HCT116 (cell line): ENCODE measurements around the gene RPE65. TPM values are rescaled to one million over a fixed set of nuclear protein-coding genes. Genes with fewer than 3 reads are reported as not detected.

ENCODE experiments used
- ATAC-seq: fragments of 200-7000 bp; cut with Tn5 transposase; 2 replicates; pipeline ENCODE4 v1.9.1; 2020; ENCODE audit warnings: mild to moderate bottlenecking, moderate library complexity
- Bru-seq: library from RNA; stranded (reverse); fragments of 400-500 nt; gene quantifications from one replicate; lab custom pipeline; 2021; lab: Mats Ljungman, UMichigan
- BruChase-seq, 2 experiments: library from RNA; stranded (reverse); fragments of 400-500 nt; gene quantifications; one replicate each; lab custom pipeline; 2021; lab: Mats Ljungman, UMichigan
- BruUV-seq: library from RNA; stranded (reverse); fragments of 400-500 nt; replicated peaks from 2 replicates; lab custom pipeline; 2021; lab: Mats Ljungman, UMichigan
- CTCF ChIA-PET: fragments of 300-600 bp; sonication (Branson Sonifier 250); formaldehyde crosslinking; loops from one replicate; lab custom pipeline; 2021; ENCODE audit warnings: antibody characterized with exemption; lab: Charles Lee
- POLR2A ChIA-PET: fragments of 300-600, 350-600 bp; sonication (Branson Sonifier 250); formaldehyde crosslinking; loops from one replicate; lab custom pipeline; 2021; ENCODE audit warnings: antibody characterized with exemption; lab: Charles Lee
- RAD21 ChIA-PET, 2 experiments: fragments of 300-600 bp; sonication (Branson Sonifier 250); formaldehyde crosslinking; loops; one replicate each; lab custom pipeline; 2023; ENCODE audit warnings: low total read pairs in 2 of 2; ENCODE audit not compliant: uncharacterized antibody in 2 of 2, unreplicated experiment in 2 of 2, low non-redundant PET in 1 of 2; lab: Charles Lee
- DNase-seq: peaks from one replicate; pipeline ENCODE4 v3.0.0-alpha.2; 2010; ENCODE audit warnings: low read depth, low spot score
- H2AFZ ChIP-seq: fragments of 200-600 bp; shearing (Covaris generic), sonication (generic); 2 replicates; pipeline ENCODE4 v1.6.1; 2017; ENCODE audit warnings: low read depth, mixed run types, mixed read lengths, antibody characterized with exemption, low read length; ENCODE audit not compliant: poor library complexity, severe bottlenecking
- H3K27ac ChIP-seq: 2 replicates; pipeline ENCODE4 v1.5.1; 2012; ENCODE audit warnings: low read depth, low read length
- H3K27me3 ChIP-seq: fragments of 200-600 bp; sonication (generic); 2 replicates; pipeline ENCODE4 v1.6.1; 2016; ENCODE audit warnings: mixed run types, low read length, mixed read lengths; ENCODE audit not compliant: insufficient read depth
- H3K36me3 ChIP-seq, 2 experiments: fragments of 200-500 bp in 1 of 2; fragments of 200-600 bp in 1 of 2; sonication (Bioruptor generic) in 1 of 2; sonication (generic) in 1 of 2; 2 replicates each; pipeline versions ENCODE4 v1.5.1 to v1.6.1; 2014 to 2016; ENCODE audit warnings: low read length in 2 of 2, inconsistent platforms in 1 of 2, mixed read lengths in 1 of 2, mixed run types in 1 of 2; ENCODE audit not compliant: insufficient read depth in 2 of 2, control insufficient read depth in 1 of 2
- H3K4me1 ChIP-seq, 2 experiments: fragments of 200-600 bp in 1 of 2; sonication (generic) in 1 of 2; 2 replicates each; pipeline versions ENCODE4 v1.5.1 to v1.6.1; 2012 to 2017; ENCODE audit warnings: low read length in 2 of 2, inconsistent platforms in 1 of 2, mild to moderate bottlenecking in 1 of 2, mixed read lengths in 1 of 2, mixed run types in 1 of 2, moderate library complexity in 1 of 2; ENCODE audit not compliant: insufficient read depth in 2 of 2, control insufficient read depth in 1 of 2
- H3K4me2 ChIP-seq: fragments of 200-600 bp; sonication (generic); 2 replicates; pipeline ENCODE4 v1.6.1; 2017; ENCODE audit warnings: mixed run types, low read length, mixed read lengths
- H3K4me3 ChIP-seq, 2 experiments: fragments of 200-600 bp in 1 of 2; sonication (generic) in 1 of 2; replicated peaks in 1 of 2; 2 replicates each; pipeline ENCODE4 v1.5.1; 2011 to 2016; ENCODE audit warnings: low read length in 2 of 2, control low read depth in 1 of 2, low read depth in 1 of 2, mild to moderate bottlenecking in 1 of 2, mixed read lengths in 1 of 2, mixed run types in 1 of 2
- H3K79me2 ChIP-seq: fragments of 200-600 bp; sonication (generic); 2 replicates; pipeline ENCODE4 v1.6.1; 2017; ENCODE audit warnings: mild to moderate bottlenecking, mixed run types, low read length, moderate library complexity, mixed read lengths; ENCODE audit not compliant: insufficient read depth
- H3K9ac ChIP-seq: fragments of 200-600 bp; sonication (generic); 2 replicates; pipeline ENCODE4 v1.6.1; 2016; ENCODE audit warnings: low read length, mixed read lengths
- H3K9me2 ChIP-seq: fragments of 200-600 bp; sonication (generic), shearing (Covaris generic); 2 replicates; pipeline ENCODE4 v1.6.1; 2017; ENCODE audit warnings: mixed run types, mild to moderate bottlenecking, moderate library complexity; ENCODE audit not compliant: insufficient read depth
- H3K9me3 ChIP-seq, 2 experiments: fragments of 200-500 bp in 1 of 2; fragments of 200-600 bp in 1 of 2; sonication (Bioruptor generic) in 1 of 2; sonication (generic) in 1 of 2; 2 replicates each; pipeline ENCODE4 v1.6.1; 2014 to 2017; ENCODE audit warnings: low read length in 2 of 2, mixed read lengths in 2 of 2, inconsistent platforms in 1 of 2, low read depth in 1 of 2, mild to moderate bottlenecking in 1 of 2, mixed run types in 1 of 2, moderate library complexity in 1 of 2; ENCODE audit not compliant: control insufficient read depth in 1 of 2, insufficient read depth in 1 of 2
- H4K20me1 ChIP-seq: fragments of 200-600 bp; sonication (generic), shearing (Covaris generic); 2 replicates; pipeline ENCODE4 v1.6.1; 2017; ENCODE audit warnings: mixed run types, mild to moderate bottlenecking, moderate library complexity; ENCODE audit not compliant: insufficient read depth
- CEBPB ChIP-seq: IDR thresholded peaks from 2 replicates; pipeline ENCODE4 v1.6.1; 2012; ENCODE audit warnings: low read depth
- CTCF ChIP-seq, 3 experiments: fragments of 200-600 bp in 1 of 3; sonication (generic) in 1 of 3; IDR thresholded peaks in 2 of 3; conservative IDR thresholded peaks in 1 of 3; 2 replicates each; pipeline ENCODE4 v1.5.1; 2012 to 2017; ENCODE audit warnings: low read depth in 2 of 3, low read length in 2 of 3, antibody characterized with exemption in 1 of 3, borderline replicate concordance in 1 of 3, control low read depth in 1 of 3, mild to moderate bottlenecking in 1 of 3, mixed read lengths in 1 of 3, mixed run types in 1 of 3, moderate library complexity in 1 of 3; ENCODE audit not compliant: insufficient read depth in 1 of 3
- ELF1 ChIP-seq: IDR thresholded peaks from 2 replicates; pipeline ENCODE4 v1.6.1; 2012; ENCODE audit warnings: low read depth, borderline replicate concordance
- EZH2 ChIP-seq: fragments of 200-600 bp; sonication (generic); IDR thresholded peaks from 2 replicates; pipeline ENCODE4 v1.6.1; 2017; ENCODE audit warnings: antibody characterized with exemption, mixed run types
- POLR2AphosphoS5 ChIP-seq: IDR thresholded peaks from 2 replicates; pipeline ENCODE4 v1.6.1; 2011; ENCODE audit warnings: mild to moderate bottlenecking, low read depth, low read length, moderate library complexity
- REST ChIP-seq: IDR thresholded peaks from 2 replicates; pipeline ENCODE4 v1.6.1; 2012; ENCODE audit warnings: low read depth
- ZNF274 ChIP-seq: fragments of 200-500 bp; sonication (Bioruptor generic); IDR thresholded peaks from 2 replicates; pipeline ENCODE4 v1.6.1; 2014; ENCODE audit warnings: mild to moderate bottlenecking, low read depth, low read length, inconsistent platforms
- intact Hi-C: fragments of 100-400 bp; cut with micrococcal nuclease; formaldehyde crosslinking; loops from 2 replicates; pipeline ENCODE4 v1.10.0; 2022
- long read RNA-seq: library from polyadenylated mRNA; unstranded; transcript quantifications from one replicate; pipeline ENCODE4 v2.0.0, GENCODE V29; 2021; ENCODE audit not compliant: unreplicated experiment
- polyA plus RNA-seq: library from polyadenylated mRNA; unstranded; fragments of >200 nt; gene quantifications from 2 replicates; pipeline ENCODE4 v1.2.1, GENCODE V29; 2012; ENCODE audit warnings: missing spikeins
- total RNA-seq: library from RNA; stranded (reverse); gene quantifications from one replicate; pipeline ENCODE4 v1.2.1, GENCODE V29; 2021; ENCODE audit not compliant: unreplicated experiment

Gene RPE65
- total RNA-seq = not detected
- 0.10 and 0.12 TPM in 2 replicates for polyA plus RNA-seq
- not detected for Bru-seq, nascent RNA
- percentile 4 among the genes with signal in this experiment for BruChase-seq, experiment 1, labeled RNA remaining after a 6-hour chase
- not detected for BruChase-seq, experiment 2, labeled RNA remaining after a 2-hour chase
- long read RNA-seq = 0 reads

GRCh38 chr1:68449901-68450300, at the start of gene RPE65:
RPE65 (minus strand) TSS chr1:68449954; CDS start chr1:68449905, 49 bp downstream.
- BruUV-seq = no TSS peak
- H3K9me2 ChIP-seq = no peaks in the 10 kb centered on the region
- no peaks in the 10 kb centered on the region; the same call in 1 of the 2 replicates for H3K79me2 ChIP-seq
- H2AFZ ChIP-seq = no peak within 1 kb of the TSS
- CTCF ChIA-PET = no interaction called here
- RAD21 ChIA-PET = no interaction called here
- no peak within 1 kb of the TSS for H3K27ac ChIP-seq
- no peaks in the 10 kb centered on the region for H4K20me1 ChIP-seq
- DNase-seq = no peak
- no peak within 1 kb of the TSS for H3K4me2 ChIP-seq
- intact Hi-C loops = loop anchor here (10.0 kb wide), 1 partner anchor 595 kb away; no protein-coding TSS in a partner anchor
- H3K27me3 ChIP-seq = no peaks in the 10 kb centered on the region
- no peak within 1 kb of the TSS for H3K4me3 ChIP-seq
- no peaks in the 10 kb centered on the region for H3K4me1 ChIP-seq
- no peaks in the 10 kb centered on the region for H3K9me3 ChIP-seq
- ATAC-seq = no peak
- POLR2A ChIA-PET = no interaction called here
- no peak within 1 kb of the TSS for H3K9ac ChIP-seq
- no peak for TF ChIP-seq EZH2
- TF ChIP-seq ZNF274 = no peak
- 0 out of 2 replicates have a peak, but pooled peaks have one; percentile 7 for TF ChIP-seq POLR2AphosphoS5
- TF ChIP-seq ELF1 = no peak
- TF ChIP-seq CTCF (IDR thresholded peaks at IDR 0.05 in 2 of 3, conservative IDR thresholded peaks at IDR 0.05 in 1 of 3; ENCODE audit: borderline replicate concordance in 1 of 3, insufficient read depth in 1 of 3, low read depth in 2 of 3, low read length in 2 of 3) = no peak
- no peak for TF ChIP-seq CEBPB
- TF ChIP-seq REST = no peak
- H3K36me3 ChIP-seq = peaks cover 2 to 15% of the 10 kb centered on the region in 2 experiments; a peak in 3 of 4 replicates
